Right lobe of liver (tissue), 4 donors: Measurements from ENCODE around the gene ACVR2B.

Experiments
- CTCF ChIP-seq, 4 donors: fragments of 200-600 bp in 3 of 4; fragments of 450-650 bp in 1 of 4; IDR thresholded peaks; one replicate each; pipeline versions ENCODE4 v1.5.1 to v1.8.0; 2016 to 2022; ENCODE audit warnings: antibody characterized with exemption in 4 of 4, mild to moderate bottlenecking in 2 of 4
- POLR2A ChIP-seq: fragments of 450-650 bp; IDR thresholded peaks from one replicate; pipeline ENCODE4 v1.6.1; 2017; ENCODE audit warnings: antibody characterized with exemption, mild to moderate bottlenecking
- donor health status: DM: no; HTN: no; CAD: no.
- donor health status: DM: no; HTN: no; CAD: no.
- donor health status: DM: no; HTN: yes; CAD: no.

DNA sequence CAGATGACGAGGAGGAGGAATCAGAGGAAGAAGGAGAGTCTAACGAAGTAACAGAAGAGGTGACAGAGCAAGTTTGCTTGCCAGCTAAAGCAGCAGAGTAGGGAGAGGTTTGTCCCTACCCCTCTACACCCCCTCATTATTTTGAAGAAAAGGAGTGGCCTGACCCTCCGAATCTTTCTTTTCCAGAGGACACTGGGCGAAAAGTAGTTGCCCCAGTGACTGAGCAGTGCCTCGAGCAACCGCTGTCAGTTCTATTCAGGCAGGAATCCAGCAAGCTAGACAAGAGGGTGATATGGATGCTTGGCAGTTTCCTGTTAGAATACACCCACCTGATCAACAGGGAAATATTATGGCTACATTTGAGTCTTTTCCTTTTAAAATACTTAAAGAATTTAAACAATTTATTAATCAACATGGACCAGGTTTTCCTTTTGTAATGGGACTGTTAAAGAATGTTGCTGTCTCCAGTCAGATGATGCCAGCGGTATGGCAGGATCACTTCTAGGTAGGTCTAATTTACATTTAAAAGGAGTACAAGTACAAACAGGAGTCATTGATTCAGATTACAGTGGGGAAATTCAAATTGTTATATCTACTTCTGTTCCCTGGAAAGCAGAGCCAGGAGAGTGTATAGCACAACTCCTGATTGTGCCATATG, 31.9 kb upstream of the ACVR2B start:
- no peak for TF ChIP-seq CTCF (IDR thresholded peaks at IDR 0.05)
- TF ChIP-seq POLR2A: no peak
